Transverse colon (tissue), 4 donors: Measurements from ENCODE around the gene MREG. TPM values are rescaled to one million over a fixed set of nuclear protein-coding genes. Genes with fewer than 3 reads are reported as not detected.

Source experiments
- DNase-seq: peaks from one replicate; pipeline ENCODE4 v3.0.0-alpha.2; 2019
- H3K27ac ChIP-seq, 4 donors: fragments of 200-600 bp; sonication (generic); 2 replicates each; pipeline ENCODE4 v1.5.1; 2016 to 2018; ENCODE audit warnings: inconsistent platforms in 4 of 4
- H3K27me3 ChIP-seq: fragments of 200-600 bp; sonication (generic); 2 replicates; pipeline ENCODE4 v1.5.1; 2017; ENCODE audit warnings: inconsistent platforms
- H3K36me3 ChIP-seq, 4 donors: fragments of 200-600 bp; sonication (generic); 2 replicates each; pipeline ENCODE4 v1.5.1; 2017 to 2019; ENCODE audit warnings: inconsistent platforms in 4 of 4
- H3K4me1 ChIP-seq, 4 donors: fragments of 200-600 bp; sonication (generic); 2 replicates each; pipeline ENCODE4 v1.5.1; 2017 to 2020; ENCODE audit warnings: inconsistent platforms in 4 of 4
- H3K4me3 ChIP-seq, 4 donors: fragments of 200-600 bp; sonication (generic); 1 replicate in 1 of 4; 2 replicates in 3 of 4; pipeline versions ENCODE4 v1.5.1 to v1.6.1; 2017 to 2019; ENCODE audit warnings: inconsistent platforms in 4 of 4
- H3K9me3 ChIP-seq, 2 donors: fragments of 200-600 bp; sonication (generic); 2 replicates each; pipeline ENCODE4 v1.5.1; 2017 to 2019; ENCODE audit warnings: inconsistent platforms in 2 of 2
- CTCF ChIP-seq, 5 experiments: fragments of 200-600 bp in 3 of 5; fragments of 450-650 bp in 2 of 5; sonication (generic) in 3 of 5; IDR thresholded peaks; 1 replicate in 2 of 5; 2 replicates in 3 of 5; pipeline ENCODE4 v1.5.1; 2016 to 2017; ENCODE audit warnings: antibody characterized with exemption in 5 of 5, inconsistent platforms in 3 of 5, mild to moderate bottlenecking in 2 of 5, moderate library complexity in 1 of 5
- EP300 ChIP-seq: sonication (generic); formaldehyde crosslinking; IDR thresholded peaks from one replicate; pipeline ENCODE4 v1.6.1; 2017; ENCODE audit warnings: antibody characterized with exemption, low read depth
- POLR2A ChIP-seq: fragments of 450-650 bp; IDR thresholded peaks from one replicate; pipeline ENCODE4 v1.6.1; 2016; ENCODE audit warnings: antibody characterized with exemption, mild to moderate bottlenecking, moderate library complexity
- POLR2AphosphoS5 ChIP-seq, 3 donors: sonication (generic); formaldehyde crosslinking; IDR thresholded peaks; one replicate each; pipeline ENCODE4 v1.6.1; 2016; ENCODE audit warnings: antibody characterized with exemption in 3 of 3
- WGBS, 2 donors: methylation state at CpG; one replicate each; pipeline ENCODE4 v1.1.5; 2018; ENCODE audit warnings: low coverage in 1 of 2; 5-methylcytosine and 5-hydroxymethylcytosine counted together
- in situ Hi-C, 4 donors: fragments of 200-750 bp; cut with MboI; loops; one replicate each; pipeline versions ENCODE4 v1.15.0 to v1.15.1; 2017; ENCODE audit warnings: low sequenced_read_pairs in 3 of 4, low pct_ligation_motif_present in 1 of 4, low pct_unique_long_range_greater_than_20kb in 1 of 4
- intact Hi-C: fragments of 100-400 bp; cut with DNase I; formaldehyde crosslinking; loops from one replicate; pipeline ENCODE4 v1.15.1; 2023; ENCODE audit warnings: low total_unique reads
- total RNA-seq, 4 donors: library from RNA; depleted of rRNA; stranded (reverse); fragments of >200 nt; gene quantifications; one replicate each; pipeline ENCODE4 v1.1.0, GENCODE V29; 2016

MREG gene
- total RNA-seq, 4 donors from 2014 or later: 1.5 to 8.5 (median 5.1) TPM

- WGBS, 2 donors: 90 to 100% methylated on average over 2 of the region's 2 CpGs
- intact Hi-C loops: no loop called here
- no peaks in the 10 kb centered on the region for H3K4me1 ChIP-seq
- H3K9me3 ChIP-seq: no peaks in the 10 kb centered on the region
- H3K27ac ChIP-seq: no peak overlapping the region
- no peak overlapping the region for H3K4me3 ChIP-seq
- TF ChIP-seq CTCF (IDR thresholded peaks at IDR 0.05) (no peak), EP300 (no peak), POLR2AphosphoS5 (IDR thresholded peaks at IDR 0.05) (no peak), POLR2A (no peak)
- H3K36me3 ChIP-seq: no peaks in the 10 kb centered on the region
- H3K27me3 ChIP-seq: no peaks in the 10 kb centered on the region
- no peak for DNase-seq
- in situ Hi-C loops: no loop called here
Measured at GRCh38 chr2:215898363-215898762, 115.0 kb downstream of the MREG start.

- no peaks in the 10 kb centered on the region for H3K4me1 ChIP-seq
- 52 to 56% methylated on average over 4 of the region's 4 CpGs for WGBS, 2 donors
- H3K9me3 ChIP-seq: no peaks in the 10 kb centered on the region
- in situ Hi-C loops (no loop called here), intact Hi-C loops (no loop called here)
- TF ChIP-seq POLR2AphosphoS5 (IDR thresholded peaks at IDR 0.05) (no peak), CTCF (IDR thresholded peaks at IDR 0.05) (no peak), EP300 (no peak), POLR2A (no peak)
- H3K4me3 ChIP-seq: no peak overlapping the region
- no peaks in the 10 kb centered on the region for H3K27me3 ChIP-seq
- H3K27ac ChIP-seq: no peak overlapping the region
- no peaks in the 10 kb centered on the region for H3K36me3 ChIP-seq
- DNase-seq: no peak
Measured at GRCh38 chr2:215896921-215897320, 116.4 kb downstream of the MREG start.

- no peak overlapping the region for H3K4me3 ChIP-seq
- TF ChIP-seq EP300: no peak
- TF ChIP-seq POLR2AphosphoS5 (IDR thresholded peaks at IDR 0.05): no peak
- TF ChIP-seq POLR2A: no peak
- no peak for TF ChIP-seq CTCF (IDR thresholded peaks at IDR 0.05)
- no peaks in the 10 kb centered on the region for H3K27me3 ChIP-seq
- 62 to 63% methylated on average over 3 to 4 of the region's 4 CpGs for WGBS, 2 donors
- no peaks in the 10 kb centered on the region for H3K9me3 ChIP-seq
- H3K4me1 ChIP-seq: no peaks in the 10 kb centered on the region
- intact Hi-C loops: no loop called here
- H3K36me3 ChIP-seq: no peaks in the 10 kb centered on the region
- no peak for DNase-seq
- in situ Hi-C loops: no loop called here
- no peak overlapping the region for H3K27ac ChIP-seq
Measured at GRCh38 chr2:215895330-215895729, 118.0 kb downstream of the MREG start.

Other genes with a start within 250 kb of the MREG start
- 100 to 1,000 TPM in 1 of 4 donors, 10 to 100 TPM in 3; 10.3 to 137 (median 25.8) TPM for gene PECR, start 68.3 kb upstream of the MREG start, total RNA-seq
- gene TMEM169, start 68.4 kb upstream of the MREG start, total RNA-seq: 1 to 10 TPM in 2 of 4 donors, under 1 TPM in 1, not detected in 1; 0.41 to 6.4 (median 1.9) TPM
- 100 to 1,000 TPM in 2 of 4 donors, 10 to 100 TPM in 2; 75.6 to 120 (median 101) TPM for gene XRCC5, start 95.8 kb upstream of the MREG start, total RNA-seq